Limb (tissue), 2 donors: ENCODE results near the gene RSKR.
"Not testable (repeated sequence)": the region's sequence is repeated elsewhere in the genome, so short reads cannot be mapped to it uniquely, and the experiment has no call there.

Experiments used
- DNase-seq, 2 donors: peaks; one replicate each; pipeline ENCODE4 v3.0.0-alpha.2; 2016; ENCODE audit errors: extremely low spot score in 2 of 2

RSKR gene

DNA sequence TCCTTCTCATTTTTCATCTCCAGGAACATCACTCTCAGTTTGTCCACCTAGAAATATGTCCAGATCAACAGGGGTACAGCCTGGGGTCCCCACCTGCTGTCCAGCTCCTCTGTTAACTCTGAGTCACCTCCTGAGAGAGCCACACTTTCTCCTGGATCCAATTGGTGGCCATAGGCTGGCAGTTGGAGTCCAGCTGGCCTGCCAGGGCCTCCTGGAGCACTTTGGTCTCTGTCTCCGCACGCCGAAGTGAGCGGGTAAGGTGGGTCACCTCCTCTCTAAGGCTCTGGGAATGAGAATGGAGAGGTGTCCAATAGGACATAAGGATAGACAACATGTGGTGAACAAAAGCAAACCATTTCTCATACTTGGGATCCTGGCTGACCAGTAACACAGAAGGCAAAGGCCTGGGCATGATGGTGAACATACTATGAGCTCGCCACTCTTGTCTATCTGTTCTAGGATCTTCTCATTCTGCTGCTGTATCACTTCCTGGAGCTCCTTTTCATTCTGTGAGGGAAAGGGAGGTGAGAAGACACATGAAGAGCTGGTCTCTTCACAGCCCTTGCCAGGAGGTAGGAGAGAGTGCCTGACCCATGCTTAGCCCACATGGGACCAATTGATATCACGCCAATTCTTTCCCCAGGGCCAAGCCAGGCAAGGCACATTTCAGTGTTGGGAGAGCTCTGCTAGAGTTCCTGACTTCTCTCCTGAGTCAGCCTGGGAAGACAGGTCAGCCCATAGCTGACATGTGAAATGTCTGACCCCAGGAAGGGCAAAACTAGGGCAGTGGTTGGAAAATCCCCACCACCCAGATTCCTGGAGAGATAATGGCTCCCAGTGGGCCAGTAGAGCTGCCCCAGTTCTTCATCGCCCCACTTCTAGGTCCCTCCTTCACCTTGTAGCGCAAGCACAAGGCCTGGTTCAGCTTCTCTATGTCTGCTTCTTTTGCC is 35.5 kb downstream of the RSKR start:
- DNase-seq, result no peak

- no peak for DNase-seq
Measured at GRCh38 chr17:28577466-28577824, 36.5 kb downstream of the RSKR start.

DNA sequence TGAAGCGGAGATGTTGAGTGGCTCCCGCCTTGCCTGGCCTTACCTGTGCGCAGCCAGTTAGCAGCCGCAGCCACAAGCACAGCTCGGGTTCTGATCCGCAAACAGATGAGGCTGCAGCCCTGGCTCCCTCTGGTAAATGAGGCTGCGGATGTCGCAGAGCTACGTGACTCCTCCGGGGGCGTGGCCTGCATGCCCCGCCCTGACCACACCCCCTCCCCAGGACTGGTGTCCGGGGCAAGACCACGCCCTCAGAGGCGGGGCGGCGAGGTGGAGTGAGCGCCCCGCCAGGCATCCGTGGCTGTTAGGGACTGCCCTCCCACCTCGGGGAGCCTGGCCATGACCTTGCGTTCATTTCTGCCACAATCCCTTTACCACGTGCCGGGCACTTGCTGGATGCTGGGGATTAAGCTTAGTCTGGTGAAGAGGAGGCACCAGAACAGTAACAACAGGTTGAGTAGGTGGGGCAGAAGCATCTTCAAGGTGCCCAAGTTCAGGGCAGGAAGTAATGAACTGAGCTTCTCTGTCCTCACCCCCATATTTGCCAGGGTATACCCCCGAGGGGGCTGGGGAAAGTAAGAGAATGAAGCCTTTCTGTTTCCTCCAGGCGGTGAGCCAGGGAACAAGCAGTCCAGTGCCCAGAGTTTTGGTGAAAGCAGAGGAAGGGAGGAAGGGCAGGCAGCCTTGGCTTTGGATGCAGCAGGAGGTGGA is 37.1 kb downstream of the RSKR start, which contains the start of gene ALDOC:
Gene ALDOC, minus strand, starts transcription at position 138 of the 708 bp plus-strand sequence. CDS start 1,363 bp downstream, outside the sequence.
- DNase-seq, result peak; percentile 80 to 91

GRCh38 chr17:28576016-28576415 is 38.0 kb downstream of the RSKR start:
- DNase-seq, result not testable (repeated sequence)

- no peak for DNase-seq
Measured at GRCh38 chr17:28575126-28575795, 38.7 kb downstream of the RSKR start.

DNA sequence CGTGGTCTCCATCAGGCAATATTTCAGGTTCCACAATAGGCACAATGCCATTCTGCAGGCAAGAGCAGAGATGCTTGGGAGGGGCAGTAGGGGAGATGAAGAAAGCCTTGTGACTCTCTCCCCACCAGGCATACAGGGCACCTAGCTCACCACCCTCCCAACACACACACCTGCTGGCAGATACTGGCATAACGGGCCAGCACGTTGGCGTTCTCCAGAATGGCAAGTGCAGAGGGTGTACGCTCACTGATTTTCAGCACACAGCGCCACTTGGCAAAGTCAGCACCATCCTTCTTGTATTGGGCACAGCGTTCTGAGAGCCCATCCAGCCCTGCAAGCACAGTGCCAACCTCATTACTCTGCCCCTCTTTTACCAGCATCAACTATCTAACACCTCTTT is 39.5 kb downstream of the RSKR start:
- no peak for DNase-seq

GRCh38 chr17:28573966-28574480 is 40.0 kb downstream of the RSKR start:
- DNase-seq, result no peak

DNA sequence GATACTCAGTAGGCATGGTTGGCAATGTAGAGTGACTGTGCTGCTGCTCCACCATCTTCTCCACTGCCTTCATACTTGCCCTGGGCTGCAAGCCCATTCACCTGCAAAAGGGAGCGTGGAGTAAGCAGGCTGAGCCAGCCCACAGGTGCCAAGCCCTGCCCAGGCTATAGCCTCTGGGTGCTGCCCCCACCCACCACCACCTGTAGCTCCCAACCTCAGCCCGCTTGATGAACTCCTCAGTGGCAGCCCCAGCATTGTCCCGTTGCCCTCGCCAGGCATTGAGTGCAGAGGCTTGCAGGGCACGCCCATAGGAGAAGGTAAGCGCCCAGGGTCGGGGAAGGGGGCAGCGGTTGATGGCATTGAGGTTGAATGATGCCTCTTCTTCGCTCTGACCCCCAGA is 40.5 kb downstream of the RSKR start:
- DNase-seq, result no peak

DNA sequence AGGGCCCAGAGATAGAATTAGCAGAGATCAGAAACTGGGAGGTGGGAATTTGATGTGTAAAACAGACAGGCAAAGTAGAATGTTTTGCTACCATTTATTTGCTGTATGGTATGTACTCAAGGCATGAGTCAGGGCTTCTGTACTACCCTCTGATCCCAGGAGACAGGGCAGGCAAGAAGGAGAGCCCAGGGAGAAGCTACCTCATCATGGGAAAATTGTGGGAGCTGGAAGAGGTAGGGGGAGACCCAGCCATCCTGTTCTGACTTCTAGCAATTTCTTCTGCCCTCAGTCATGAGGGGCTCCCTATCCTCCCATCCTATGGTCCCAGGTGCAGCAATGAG is 41.0 kb downstream of the RSKR start:
- no peak for DNase-seq

GRCh38 chr17:28572259-28573039 is 41.5 kb downstream of the RSKR start:
- no peak for DNase-seq

DNA sequence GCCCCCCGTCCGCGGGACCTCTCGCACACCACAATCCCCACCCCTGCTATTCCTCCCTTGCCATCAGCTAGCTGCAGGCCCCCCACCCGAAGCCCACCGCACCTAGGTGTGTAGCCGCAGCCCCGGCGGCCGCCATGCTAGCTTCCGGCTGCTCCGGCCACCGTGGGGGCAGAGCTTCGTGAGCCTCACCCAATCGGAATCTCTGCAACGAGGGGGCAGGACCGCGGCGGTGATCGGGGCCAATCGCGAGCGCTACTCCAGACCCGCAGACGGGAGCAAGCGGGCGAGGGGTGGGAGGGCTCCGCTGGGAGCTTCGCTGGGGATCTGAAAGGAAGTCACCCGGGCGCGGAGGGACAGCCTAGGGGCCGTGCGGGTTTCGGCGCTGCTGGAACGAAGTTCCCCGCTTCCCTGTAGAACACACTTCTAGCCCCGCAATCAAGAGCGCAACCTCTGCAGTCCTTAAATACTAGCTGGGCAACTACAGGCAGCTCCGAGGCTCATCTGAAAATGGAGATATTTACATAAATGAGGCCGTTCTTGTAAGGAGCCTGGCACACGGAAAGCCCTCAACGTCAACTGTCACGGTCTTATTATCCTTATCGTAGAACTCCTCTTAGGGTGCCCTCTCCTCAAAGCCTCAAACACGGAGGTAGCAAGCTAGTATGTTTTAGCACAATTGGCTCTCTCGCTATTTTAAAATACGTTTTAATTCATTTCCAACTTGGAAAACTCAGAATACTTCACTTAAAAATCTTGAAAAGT is 42.4 kb downstream of the RSKR start, which contains the start of gene PIGS:
Gene PIGS, minus strand, starts transcription at position 164 of the 762 bp plus-strand sequence. Its CDS starts 28 bp downstream, at position 136.
- DNase-seq, result peak; percentile 91 to 93

- DNase-seq, result no peak
Measured at GRCh38 chr17:28570716-28571360, 43.1 kb downstream of the RSKR start.

GRCh38 chr17:28569446-28569845 is 44.5 kb downstream of the RSKR start:
- DNase-seq, result no peak

DNA sequence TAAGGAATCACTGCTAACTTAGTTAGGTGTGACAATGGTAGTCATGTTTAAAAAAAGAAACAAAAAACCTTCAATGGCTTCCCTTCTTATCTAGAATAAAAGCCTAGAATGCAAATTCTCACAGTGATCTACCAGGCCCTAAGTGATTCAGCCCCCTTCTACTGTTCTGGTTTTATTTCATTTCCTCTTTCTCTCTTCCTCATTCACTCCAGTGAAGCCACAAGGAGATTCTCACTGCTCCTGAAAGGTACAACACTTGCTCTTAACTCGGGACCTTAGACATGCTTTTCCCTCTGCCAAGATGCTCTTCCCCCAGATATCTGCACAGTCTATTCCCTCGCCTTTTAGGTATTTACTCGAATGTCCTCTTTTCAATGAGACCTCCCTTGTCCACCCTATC is 46.4 kb downstream of the RSKR start:
- DNase-seq, result no peak

DNA sequence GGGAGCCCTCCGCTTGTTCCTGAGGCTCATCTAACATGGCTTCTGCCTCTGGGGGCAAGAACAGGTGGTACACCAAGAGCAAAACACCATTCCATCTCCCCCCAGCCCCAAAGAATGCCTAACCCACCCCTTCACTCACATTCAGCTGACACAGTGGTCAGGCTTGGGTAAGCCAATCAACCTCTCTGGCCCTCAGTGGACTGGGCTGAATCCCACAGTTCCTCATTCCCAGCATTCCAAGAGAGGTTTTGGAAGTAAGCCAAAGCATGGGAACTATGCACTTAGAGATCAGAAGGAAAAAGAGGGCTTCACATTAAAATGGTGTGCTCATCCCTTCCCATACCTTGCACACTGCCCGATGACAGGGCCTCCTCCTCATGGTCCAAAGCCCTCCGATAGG is 50.5 kb downstream of the RSKR start:
- no peak for DNase-seq
